ENCODE measurements around the gene MARK1.

Gene MARK1

DNA sequence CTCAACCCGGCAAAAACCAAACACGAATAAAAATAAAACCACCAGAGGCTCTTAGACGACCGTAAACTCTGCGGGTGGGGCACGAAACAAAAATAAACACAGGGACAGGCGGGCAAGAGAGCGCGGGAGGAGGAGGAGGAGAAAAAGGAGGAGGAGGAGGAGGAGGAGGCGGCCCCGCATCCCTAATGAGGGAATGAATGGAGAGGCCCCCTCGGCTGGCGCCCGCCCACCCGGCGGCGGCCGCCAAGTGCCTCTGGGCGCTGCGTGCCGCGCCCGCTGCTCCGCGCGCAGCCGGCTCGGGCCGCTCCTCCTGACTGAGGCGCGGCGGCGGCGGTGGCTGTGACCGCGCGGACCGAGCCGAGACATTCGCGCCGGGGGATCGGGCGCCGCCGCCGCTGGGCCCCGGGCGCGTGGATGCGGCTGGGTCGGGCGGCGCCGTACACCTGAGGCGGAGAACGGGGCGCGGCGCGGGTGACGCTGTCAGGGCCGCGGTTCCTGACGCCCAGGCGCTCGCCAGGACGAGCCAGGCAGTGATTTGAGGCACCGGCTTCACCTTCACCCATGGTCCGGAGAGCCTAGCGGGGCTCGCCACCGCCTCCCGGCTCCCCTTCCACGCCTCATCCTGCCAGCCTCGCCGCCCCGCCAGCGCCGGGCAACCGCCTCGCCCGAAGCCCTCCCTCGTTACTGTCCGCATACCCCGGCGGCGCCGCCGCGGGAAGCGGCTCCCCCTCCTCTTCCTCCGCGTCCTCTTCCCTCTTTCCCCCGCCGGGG, at the start of gene MARK1:
Gene MARK1 (plus strand): TSS at position 229 of the 771 bp plus-strand sequence. CDS start 687 bp downstream, outside the sequence.
- DNase-seq: no peak

DNA sequence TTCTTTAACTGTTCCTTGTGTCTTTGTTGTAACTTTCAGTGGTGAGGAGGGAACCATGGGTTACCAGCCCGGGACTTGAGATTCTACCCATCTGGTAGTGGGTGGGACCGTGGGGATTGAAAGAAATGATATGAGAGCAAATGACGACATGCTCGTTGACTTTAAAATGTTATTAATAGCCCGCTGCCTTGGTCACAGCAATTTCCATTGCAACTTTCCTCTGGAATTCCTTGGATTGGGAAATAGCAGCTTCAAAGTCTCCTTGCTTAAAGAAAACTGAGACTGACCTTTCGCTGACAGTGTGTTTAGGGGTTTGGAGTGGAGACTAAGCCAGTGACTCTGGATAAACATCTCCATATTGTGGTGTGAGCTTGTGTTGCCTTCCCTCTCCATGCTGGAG, 44.2 kb upstream of the MARK1 start:
- no peak for DNase-seq

DNA sequence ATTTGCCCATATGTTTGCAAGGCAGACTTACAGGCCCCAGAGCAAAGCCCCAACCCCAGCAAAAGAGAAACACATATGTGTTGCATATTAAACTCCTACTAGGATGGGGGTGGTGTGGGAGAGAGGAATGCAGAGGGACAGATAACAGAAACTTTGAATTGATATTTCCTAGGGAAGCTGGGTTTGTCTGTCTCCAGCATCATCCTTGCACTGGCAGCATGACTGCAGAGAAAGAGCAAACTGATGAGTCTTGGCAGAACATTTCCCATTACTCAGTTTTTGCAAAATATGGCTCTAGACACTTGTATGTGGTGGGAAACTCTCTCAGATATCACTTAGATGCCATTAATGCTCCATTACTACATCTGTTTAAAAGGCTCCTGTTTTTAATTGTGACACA, 43.8 kb upstream of the MARK1 start:
- DNase-seq: no peak

- no peak for DNase-seq
Observed at GRCh38 chr1:220485131-220485530, 42.8 kb upstream of the MARK1 start.

DNA sequence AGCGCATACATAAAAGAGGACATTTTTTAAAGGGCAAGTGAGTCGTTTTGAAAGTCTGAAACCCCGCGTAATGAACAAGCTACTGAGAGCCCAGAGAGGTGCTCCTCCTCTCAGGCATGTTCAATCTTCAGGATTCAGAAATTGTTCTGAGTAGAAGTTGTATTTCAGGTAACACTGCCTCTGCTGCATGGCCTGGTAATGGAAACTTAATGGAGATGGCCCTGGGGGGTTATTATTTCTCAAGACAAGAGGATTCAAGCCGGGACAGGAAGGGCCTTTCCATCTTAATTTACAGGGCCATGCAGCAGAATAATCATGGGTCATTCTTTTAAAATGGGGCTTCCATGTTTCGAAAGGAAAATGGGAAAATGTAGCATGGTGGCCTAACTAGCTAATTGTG, 42.1 kb upstream of the MARK1 start:
- no peak for DNase-seq

DNA sequence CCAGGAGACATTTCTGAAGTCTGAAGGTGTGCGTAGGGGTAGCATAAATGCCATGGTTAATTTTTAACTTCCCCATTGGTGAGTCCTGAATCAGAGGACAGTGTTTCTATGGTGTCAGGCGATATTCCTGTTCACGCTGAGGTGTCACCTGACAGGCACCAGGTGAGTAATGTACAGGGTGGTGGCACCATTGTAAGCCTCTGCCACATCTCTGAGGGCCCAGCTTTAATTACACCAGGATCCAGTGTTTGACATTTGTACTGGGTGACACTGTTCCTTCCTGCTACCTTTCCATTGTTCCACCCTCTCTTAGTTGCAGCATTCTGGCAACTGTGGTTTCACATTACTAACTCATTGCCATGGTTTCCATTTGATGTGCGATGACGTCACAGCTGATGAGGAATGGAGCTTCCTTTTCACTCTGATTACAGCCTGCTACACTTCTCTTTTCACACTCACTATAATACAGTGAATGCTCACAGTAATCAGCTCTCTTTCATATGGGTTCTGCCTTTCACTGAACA, 40.6 kb upstream of the MARK1 start:
- no peak for DNase-seq

DNA sequence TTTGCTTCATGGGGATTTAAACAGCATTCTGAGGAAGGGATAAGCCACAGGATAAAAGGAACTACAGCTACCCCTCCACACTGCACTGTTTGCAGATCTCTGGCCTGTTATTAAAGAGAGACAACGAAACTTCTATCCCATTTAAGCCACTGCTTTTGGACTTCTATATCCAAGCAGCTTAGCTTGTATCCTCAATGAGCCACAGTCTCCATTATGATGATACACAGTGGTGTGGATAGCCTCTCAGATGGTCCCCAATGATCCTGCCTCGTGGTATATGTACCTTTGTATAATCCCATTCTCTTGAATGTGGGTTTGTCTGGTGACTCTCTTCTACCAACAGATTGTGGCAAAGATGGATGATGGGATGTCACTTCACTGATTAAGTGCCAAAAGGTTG, 36.0 kb upstream of the MARK1 start:
- no peak for DNase-seq

- DNase-seq: no peak
Observed at GRCh38 chr1:220497220-220497947, 30.6 kb upstream of the MARK1 start.

DNA sequence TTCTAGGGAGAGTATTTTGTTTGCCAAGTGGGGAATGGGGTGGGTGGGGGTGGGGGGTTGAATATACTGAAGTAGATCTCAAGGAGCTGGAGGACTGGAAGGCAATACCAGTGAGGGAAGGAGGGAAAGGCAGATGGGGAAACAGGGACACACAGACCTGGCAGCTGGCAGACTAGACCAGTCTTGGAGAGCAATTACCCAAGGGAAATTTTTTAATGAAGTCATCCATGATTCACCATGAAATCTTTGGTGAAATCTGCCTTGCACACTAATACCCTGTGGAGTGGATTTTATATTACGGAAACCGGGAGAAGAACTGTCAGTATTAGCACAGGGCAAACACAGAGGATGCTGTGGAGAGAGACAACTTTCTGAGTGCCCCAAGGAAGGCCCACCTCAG, 29.7 kb upstream of the MARK1 start:
- DNase-seq: no peak

GRCh38 chr1:220500372-220500771, 27.6 kb upstream of the MARK1 start:
- DNase-seq: no peak

DNA sequence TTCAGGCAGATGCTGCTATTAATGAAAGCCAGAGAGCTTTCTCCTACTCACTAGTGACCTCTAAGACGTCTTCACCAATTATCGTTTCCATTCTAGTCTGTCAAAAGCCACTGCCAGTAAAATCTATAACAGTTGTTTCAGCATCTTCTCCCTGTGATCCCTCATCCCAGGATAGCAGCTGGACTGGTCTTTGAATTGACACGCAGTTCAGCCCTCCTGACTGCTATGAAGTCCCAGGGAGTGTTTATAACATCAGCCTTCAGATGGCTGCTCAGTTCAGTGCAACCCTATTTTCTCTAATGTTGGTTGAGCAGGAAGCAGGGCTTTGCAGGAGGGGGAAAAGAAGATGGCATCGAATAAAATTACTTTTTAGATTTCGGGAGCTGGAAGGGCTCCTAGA, 23.6 kb upstream of the MARK1 start:
- DNase-seq: no peak

GRCh38 chr1:220507085-220507484, 20.9 kb upstream of the MARK1 start:
- no peak for DNase-seq

- DNase-seq: no peak
Observed at GRCh38 chr1:220511179-220511578, 16.8 kb upstream of the MARK1 start.

GRCh38 chr1:220511785-220512184, 16.2 kb upstream of the MARK1 start:
- no peak for DNase-seq

DNA sequence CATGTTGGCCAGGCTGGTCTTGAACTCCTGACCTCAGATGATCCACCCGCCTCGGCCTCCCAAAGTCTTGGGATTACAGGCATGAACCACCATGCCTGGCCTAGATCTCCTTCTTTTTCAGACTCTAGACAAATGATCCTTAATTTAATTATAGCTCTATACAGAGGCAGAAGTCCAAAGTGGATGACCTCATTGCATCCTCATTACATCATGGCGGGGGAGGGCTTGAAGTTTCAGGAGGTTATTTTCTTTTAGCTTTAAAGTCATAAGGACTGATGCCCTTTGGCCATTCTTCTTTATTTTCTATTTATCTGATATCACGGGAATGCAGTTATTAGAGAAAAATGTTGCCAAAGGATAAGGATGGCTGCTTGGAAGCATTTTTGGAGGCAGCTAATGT, 14.1 kb upstream of the MARK1 start:
- no peak for DNase-seq

- DNase-seq: no peak
Observed at GRCh38 chr1:220514256-220514655, 13.7 kb upstream of the MARK1 start.

- no peak for DNase-seq
Observed at GRCh38 chr1:220516014-220516721, 11.8 kb upstream of the MARK1 start.

DNA sequence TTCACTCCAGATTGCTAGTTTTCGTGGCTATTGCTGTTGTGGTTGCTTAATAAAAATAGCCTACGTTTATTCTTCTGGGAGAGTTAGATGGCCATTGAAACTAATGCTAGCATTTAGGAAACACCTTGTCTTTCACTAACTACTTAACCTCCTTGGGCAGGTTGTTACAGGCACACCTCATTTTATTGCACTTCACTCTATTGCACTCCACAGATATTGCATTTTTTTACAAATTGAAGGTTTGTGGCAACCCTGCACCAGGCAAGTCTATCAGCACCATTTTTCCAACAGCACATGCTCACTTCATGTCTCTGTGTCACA, 11.3 kb upstream of the MARK1 start:
- no peak for DNase-seq

GRCh38 chr1:220521778-220522177, 6.2 kb upstream of the MARK1 start:
- no peak for DNase-seq

GRCh38 chr1:220526294-220526693, 1.6 kb upstream of the MARK1 start:
- no peak for DNase-seq

GRCh38 chr1:220527279-220527907, 543 bp upstream of the MARK1 start:
- DNase-seq: no peak

- DNase-seq: no peak
Observed at GRCh38 chr1:220528679-220529501, 954 bp downstream of the MARK1 start.

Measured in CD4-positive, alpha-beta T cell treated with Interferon alpha-2 for 1 hour (primary cell).